ENCODE results near the gene AGPS. TPM values are rescaled to one million over a fixed set of nuclear protein-coding genes. Genes with fewer than 3 reads are reported as not detected.

AGPS gene
- total and polyA plus RNA-seq, 9 of the 15 experiments (the other 6 are each of a cell fraction or from before 2014, with no cell fraction given), result 15.5 to 211 (median 63.1) TPM

DNA sequence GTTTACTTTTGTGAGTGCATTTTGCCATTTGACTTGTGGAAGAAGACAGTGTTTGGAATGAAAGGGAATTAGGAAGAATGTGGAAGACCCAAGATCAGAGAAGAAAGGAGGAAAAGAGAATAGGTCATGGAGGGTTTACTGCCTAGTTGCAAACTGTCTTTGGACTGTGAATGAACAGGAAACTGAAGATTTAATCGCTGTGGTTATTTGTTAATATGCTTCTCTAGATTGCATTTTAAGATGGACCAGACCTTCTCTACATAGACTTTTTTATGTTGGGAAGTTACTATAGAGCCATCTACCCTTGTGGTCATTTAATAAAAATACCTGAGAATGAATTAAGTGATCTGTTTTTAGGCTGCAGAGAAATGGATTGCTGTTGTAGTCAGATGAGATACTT is 6.2 kb downstream of the AGPS start:
- Histone ChIP-seq H3K27me3 (ENCODE audit: control insufficient read depth in 2 of 2, insufficient read depth in 2 of 2, low read length in 2 of 2) (no peaks in the 10 kb centered on the region), H3K36me3 (ENCODE audit: control insufficient read depth, insufficient read depth, low read length) (peaks cover 19% of the 10 kb centered on the region), H3K4me2 (ENCODE audit: insufficient read depth, low read length) (no peak overlapping the region), H3K9me3 (replicated peaks; ENCODE audit: control insufficient read depth, insufficient read depth, low read depth, low read length) (no peaks in the 10 kb centered on the region), H3K4me3 (no peak overlapping the region), H3K4me1 (replicated peaks in 1 of 2; ENCODE audit: control insufficient read depth in 2 of 2, insufficient read depth in 2 of 2, low read length in 2 of 2) (peaks cover 0 to 47% of the 10 kb centered on the region in 2 experiments; a peak in 4 of 5 replicates), H3K9ac (ENCODE audit: insufficient read depth in 1 of 2, low read depth in 2 of 2, low read length in 2 of 2) (no peak overlapping the region), H3K27ac (ENCODE audit: extremely low read depth, low read depth, low read length) (no peak overlapping the region), H4K20me1 (replicated peaks; ENCODE audit: control insufficient read depth, insufficient read depth, low read length) (peaks cover 6% of the 10 kb centered on the region; the same call in 1 of the 2 replicates), H3K9me1 (ENCODE audit: control insufficient read depth, insufficient read depth, low read length) (no peaks in the 10 kb centered on the region), H2AFZ (ENCODE audit: low read depth, low read length) (no peak overlapping the region), H3K79me2 (ENCODE audit: control insufficient read depth, insufficient read depth, low read length) (peaks cover 98% of the 10 kb centered on the region)
- FAIRE-seq, result no peak
- TF ChIP-seq, protein P1, sequence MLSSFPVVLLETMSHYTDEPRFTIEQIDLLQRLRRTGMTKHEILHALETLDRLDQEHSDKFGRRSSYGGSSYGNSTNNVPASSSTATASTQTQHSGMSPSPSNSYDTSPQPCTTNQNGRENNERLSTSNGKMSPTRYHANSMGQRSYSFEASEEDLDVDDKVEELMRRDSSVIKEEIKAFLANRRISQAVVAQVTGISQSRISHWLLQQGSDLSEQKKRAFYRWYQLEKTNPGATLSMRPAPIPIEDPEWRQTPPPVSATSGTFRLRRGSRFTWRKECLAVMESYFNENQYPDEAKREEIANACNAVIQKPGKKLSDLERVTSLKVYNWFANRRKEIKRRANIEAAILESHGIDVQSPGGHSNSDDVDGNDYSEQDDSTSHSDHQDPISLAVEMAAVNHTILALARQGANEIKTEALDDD (IDR thresholded peaks at IDR 0.05), result 0 out of 2 replicates have a peak, but pooled peaks have one; percentile 5
- no peak for TF ChIP-seq MAFG (tag; conservative IDR thresholded peaks at IDR 0.05)
- ChIA-PET CTCF (ENCODE audit: low intra/inter-chr PET ratio) (no interaction called here), POLR2A (interaction anchor here (1.0 to 1.1 kb wide), 2 partner anchors 15 to 135 kb away, joined by 6 to 7 read pairs; no protein-coding TSS in a partner anchor)
- BruUV-seq (replicated peaks), result no TSS peak
- no peak for DNase-seq (ENCODE audit: extremely low read depth in 1 of 4, low spot score in 3 of 4)
- in situ Hi-C loops (cut with MboI), result no loop called here
- 68% methylated on average over 1 of the region's 1 CpG for WGBS (ENCODE audit: insufficient coverage, low coverage, missing lambda C conversion rate)
- intact Hi-C loops (cut with micrococcal nuclease), result no loop called here
- no peak for ATAC-seq

DNA sequence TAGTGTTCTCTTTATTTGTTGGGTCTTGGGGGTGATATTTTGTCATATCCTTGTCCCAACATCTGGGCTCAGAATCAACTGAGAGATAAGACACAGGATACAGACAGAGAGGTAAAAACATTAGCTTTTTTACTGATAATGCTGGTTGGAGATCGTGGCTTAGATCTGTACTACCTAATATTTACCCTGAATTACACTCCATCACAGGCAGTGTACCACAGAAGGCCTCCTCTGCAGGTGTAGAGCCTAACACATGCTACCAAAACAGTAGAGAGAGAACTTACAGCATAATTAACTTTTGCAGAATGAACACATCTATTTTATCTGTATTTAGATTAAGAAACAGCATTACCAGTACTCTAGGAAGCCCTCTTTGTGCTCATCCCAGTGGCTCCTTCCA is 6.8 kb downstream of the AGPS start:
- FAIRE-seq, result no peak
- TF ChIP-seq DACH1 (IDR thresholded peaks at IDR 0.05; ENCODE audit: partially characterized antibody), result peak; percentile 34
- TF ChIP-seq, protein P2, sequence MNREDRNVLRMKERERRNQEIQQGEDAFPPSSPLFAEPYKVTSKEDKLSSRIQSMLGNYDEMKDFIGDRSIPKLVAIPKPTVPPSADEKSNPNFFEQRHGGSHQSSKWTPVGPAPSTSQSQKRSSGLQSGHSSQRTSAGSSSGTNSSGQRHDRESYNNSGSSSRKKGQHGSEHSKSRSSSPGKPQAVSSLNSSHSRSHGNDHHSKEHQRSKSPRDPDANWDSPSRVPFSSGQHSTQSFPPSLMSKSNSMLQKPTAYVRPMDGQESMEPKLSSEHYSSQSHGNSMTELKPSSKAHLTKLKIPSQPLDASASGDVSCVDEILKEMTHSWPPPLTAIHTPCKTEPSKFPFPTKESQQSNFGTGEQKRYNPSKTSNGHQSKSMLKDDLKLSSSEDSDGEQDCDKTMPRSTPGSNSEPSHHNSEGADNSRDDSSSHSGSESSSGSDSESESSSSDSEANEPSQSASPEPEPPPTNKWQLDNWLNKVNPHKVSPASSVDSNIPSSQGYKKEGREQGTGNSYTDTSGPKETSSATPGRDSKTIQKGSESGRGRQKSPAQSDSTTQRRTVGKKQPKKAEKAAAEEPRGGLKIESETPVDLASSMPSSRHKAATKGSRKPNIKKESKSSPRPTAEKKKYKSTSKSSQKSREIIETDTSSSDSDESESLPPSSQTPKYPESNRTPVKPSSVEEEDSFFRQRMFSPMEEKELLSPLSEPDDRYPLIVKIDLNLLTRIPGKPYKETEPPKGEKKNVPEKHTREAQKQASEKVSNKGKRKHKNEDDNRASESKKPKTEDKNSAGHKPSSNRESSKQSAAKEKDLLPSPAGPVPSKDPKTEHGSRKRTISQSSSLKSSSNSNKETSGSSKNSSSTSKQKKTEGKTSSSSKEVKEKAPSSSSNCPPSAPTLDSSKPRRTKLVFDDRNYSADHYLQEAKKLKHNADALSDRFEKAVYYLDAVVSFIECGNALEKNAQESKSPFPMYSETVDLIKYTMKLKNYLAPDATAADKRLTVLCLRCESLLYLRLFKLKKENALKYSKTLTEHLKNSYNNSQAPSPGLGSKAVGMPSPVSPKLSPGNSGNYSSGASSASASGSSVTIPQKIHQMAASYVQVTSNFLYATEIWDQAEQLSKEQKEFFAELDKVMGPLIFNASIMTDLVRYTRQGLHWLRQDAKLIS (CRISPR knock-in tag; IDR thresholded peaks at IDR 0.05), result no peak
- in situ Hi-C loops (cut with MboI) (no loop called here), intact Hi-C loops (cut with micrococcal nuclease) (no loop called here)
- no TSS peak for BruUV-seq (replicated peaks)
- Histone ChIP-seq H3K4me1 (replicated peaks in 1 of 2; ENCODE audit: control insufficient read depth in 2 of 2, insufficient read depth in 2 of 2, low read length in 2 of 2) (peaks cover 0 to 41% of the 10 kb centered on the region in 2 experiments; a peak in 4 of 5 replicates), H3K4me3 (no peak overlapping the region), H3K9me1 (ENCODE audit: control insufficient read depth, insufficient read depth, low read length) (no peaks in the 10 kb centered on the region), H4K20me1 (replicated peaks; ENCODE audit: control insufficient read depth, insufficient read depth, low read length) (peaks cover 6% of the 10 kb centered on the region; the same call in 1 of the 2 replicates), H3K4me2 (ENCODE audit: insufficient read depth, low read length) (no peak overlapping the region), H2AFZ (ENCODE audit: low read depth, low read length) (no peak overlapping the region), H3K9me3 (replicated peaks; ENCODE audit: control insufficient read depth, insufficient read depth, low read depth, low read length) (no peaks in the 10 kb centered on the region), H3K79me2 (ENCODE audit: control insufficient read depth, insufficient read depth, low read length) (peaks cover 98% of the 10 kb centered on the region), H3K27ac (ENCODE audit: extremely low read depth, low read depth, low read length) (0 out of 3 replicates have a peak overlapping the region, but pooled peaks have one; percentile 3), H3K9ac (ENCODE audit: insufficient read depth in 1 of 2, low read depth in 2 of 2, low read length in 2 of 2) (no peak overlapping the region), H3K36me3 (ENCODE audit: control insufficient read depth, insufficient read depth, low read length) (peaks cover 19% of the 10 kb centered on the region), H3K27me3 (ENCODE audit: control insufficient read depth in 2 of 2, insufficient read depth in 2 of 2, low read length in 2 of 2) (no peaks in the 10 kb centered on the region)
- no peak for DNase-seq (ENCODE audit: extremely low read depth in 1 of 4, low spot score in 3 of 4)
- 32% methylated on average over 1 of the region's 1 CpG for WGBS (ENCODE audit: insufficient coverage, low coverage, missing lambda C conversion rate)
- peak; percentile 5; the same call in 1 of the 3 replicates for ATAC-seq
- ChIA-PET CTCF (ENCODE audit: low intra/inter-chr PET ratio) (no interaction called here), POLR2A (no interaction called here)
